ENCODE results near the gene PTX4.
A peak's percentile ranks its signal among the peaks of the same experiment; 100 is the strongest.

PTX4 gene

GRCh38 chr16:1499756-1500464 lies 11.2 kb upstream of the PTX4 start:
- no peak for DNase-seq

GRCh38 chr16:1498899-1499676 lies 10.3 kb upstream of the PTX4 start:
- DNase-seq: no peak

- DNase-seq: no peak
These were observed 8.4 kb upstream of the PTX4 start for GRCh38 chr16:1497014-1497598.

- DNase-seq: no peak
These were observed 7.7 kb upstream of the PTX4 start for GRCh38 chr16:1496464-1496863.

- DNase-seq: no peak
These were observed 7.1 kb upstream of the PTX4 start for GRCh38 chr16:1495889-1496262.

GRCh38 chr16:1495211-1495888 lies 6.6 kb upstream of the PTX4 start:
- no peak for DNase-seq

GRCh38 chr16:1494711-1495110 lies 6.0 kb upstream of the PTX4 start:
- no peak for DNase-seq

- DNase-seq: no peak
These were observed 5.4 kb upstream of the PTX4 start for GRCh38 chr16:1494129-1494640.

- no peak for DNase-seq
These were observed 5.0 kb upstream of the PTX4 start for GRCh38 chr16:1493746-1494094.

- peak; percentile 40 to 73 for DNase-seq
These were observed 4.4 kb upstream of the PTX4 start, which contains the start of gene TELO2 for GRCh38 chr16:1492923-1493745. Gene TELO2, plus strand, starts transcription at chr16:1493360. Its CDS starts 922 bp downstream, at chr16:1494282.

GRCh38 chr16:1492082-1492922 lies 3.6 kb upstream of the PTX4 start:
- no peak for DNase-seq

GRCh38 chr16:1491327-1491726 lies 2.6 kb upstream of the PTX4 start:
- DNase-seq: no peak

- no peak for DNase-seq
These were observed 333 bp upstream of the PTX4 start for GRCh38 chr16:1489077-1489476.

GRCh38 chr16:1488054-1488601 lies 616 bp downstream of the PTX4 start:
- DNase-seq: no peak

- no peak for DNase-seq
These were observed 1.2 kb downstream of the PTX4 start for GRCh38 chr16:1487395-1488053.

GRCh38 chr16:1486551-1487390 lies 2.0 kb downstream of the PTX4 start:
- DNase-seq: no peak

GRCh38 chr16:1485847-1486496 lies 2.8 kb downstream of the PTX4 start:
- no peak for DNase-seq

GRCh38 chr16:1481906-1482835 lies 6.6 kb downstream of the PTX4 start:
- DNase-seq: no peak

Measured in hippocampal formation (tissue), 2 donors.